IPS DF 6.9 (cell line): ENCODE measurements around the gene ERC2.

ENCODE experiments used
- DNase-seq: peaks from one replicate; pipeline ENCODE4 v3.0.0-alpha.2; 2013; ENCODE audit warnings: low read depth, low spot score
- H3K27ac ChIP-seq: one replicate; pipeline ENCODE4 v1.5.1; 2013; ENCODE audit warnings: low read length, control low read depth
- H3K27me3 ChIP-seq: 2 replicates; pipeline ENCODE4 v1.6.1; 2013; ENCODE audit warnings: mild to moderate bottlenecking, low read length; ENCODE audit not compliant: control insufficient read depth, insufficient read depth
- H3K36me3 ChIP-seq: 2 replicates; pipeline ENCODE4 v1.6.1; 2013; ENCODE audit warnings: low read length; ENCODE audit not compliant: control insufficient read depth, insufficient read depth
- H3K4me1 ChIP-seq: 2 replicates; pipeline ENCODE4 v1.6.1; 2013; ENCODE audit warnings: low read length; ENCODE audit not compliant: control insufficient read depth, insufficient read depth
- H3K4me3 ChIP-seq: 2 replicates; pipeline ENCODE4 v1.5.1; 2013; ENCODE audit warnings: mild to moderate bottlenecking, low read length
- H3K9me3 ChIP-seq: 2 replicates; pipeline ENCODE4 v1.6.1; 2013; ENCODE audit warnings: low read length, inconsistent platforms; ENCODE audit not compliant: control insufficient read depth, insufficient read depth
- WGBS: extraction: QIAGEN DNeasy Blood & Tissue Kit; methylation state at CpG from one replicate; pipeline ENCODE4 v1.1.7; 2013; ENCODE audit warnings: mixed read lengths, missing lambda C conversion rate; ENCODE audit not compliant: insufficient read length, insufficient coverage; 5-methylcytosine and 5-hydroxymethylcytosine counted together

Gene ERC2

GRCh38 chr3:55873523-55874254 lies 594.6 kb downstream of the ERC2 start:
- Histone ChIP-seq H3K36me3 (no peaks in the 10 kb centered on the region), H3K27me3 (no peaks in the 10 kb centered on the region), H3K4me1 (no peaks in the 10 kb centered on the region), H3K27ac (no peak overlapping the region), H3K9me3 (no peaks in the 10 kb centered on the region), H3K4me3 (no peak overlapping the region)
- WGBS = no CpG with 5 or more reads among the region's 1 CpG
- no peak for DNase-seq

GRCh38 chr3:55870594-55870993 lies 597.7 kb downstream of the ERC2 start:
- no CpG with 5 or more reads among the region's 5 CpGs for WGBS

GRCh38 chr3:55868347-55868746 lies 599.9 kb downstream of the ERC2 start:
- Histone ChIP-seq H3K36me3 (no peaks in the 10 kb centered on the region), H3K9me3 (no peaks in the 10 kb centered on the region), H3K4me3 (no peak overlapping the region), H3K27me3 (no peaks in the 10 kb centered on the region), H3K27ac (no peak overlapping the region), H3K4me1 (no peaks in the 10 kb centered on the region)
- no peak for DNase-seq
- WGBS = no CpG with 5 or more reads among the region's 4 CpGs

More at GRCh38 chr3:55870594-55870993, 597.7 kb downstream of the ERC2 start:
- Histone ChIP-seq H3K27me3 (no peaks in the 10 kb centered on the region), H3K36me3 (no peaks in the 10 kb centered on the region), H3K27ac (no peak overlapping the region), H3K4me1 (no peaks in the 10 kb centered on the region), H3K9me3 (no peaks in the 10 kb centered on the region), H3K4me3 (no peak overlapping the region)
- DNase-seq = no peak

GRCh38 chr3:55863028-55863427 lies 605.2 kb downstream of the ERC2 start:
- DNase-seq = no peak
- H3K27me3 ChIP-seq = no peaks in the 10 kb centered on the region
- WGBS = no CpG with 5 or more reads among the region's 4 CpGs
- H3K36me3 ChIP-seq = no peaks in the 10 kb centered on the region
- H3K4me3 ChIP-seq = no peak overlapping the region
- H3K27ac ChIP-seq = no peak overlapping the region
- 0 out of 2 replicates have a peak, but pooled peaks cover 1% of the 10 kb centered on the region for H3K4me1 ChIP-seq
- H3K9me3 ChIP-seq = no peaks in the 10 kb centered on the region

GRCh38 chr3:55860049-55860721 lies 608.1 kb downstream of the ERC2 start:
- Histone ChIP-seq H3K4me1 (0 out of 2 replicates have a peak, but pooled peaks cover 1% of the 10 kb centered on the region), H3K27me3 (no peaks in the 10 kb centered on the region), H3K9me3 (no peaks in the 10 kb centered on the region), H3K36me3 (no peaks in the 10 kb centered on the region), H3K4me3 (no peak overlapping the region), H3K27ac (no peak overlapping the region)
- no CpG with 5 or more reads among the region's 11 CpGs for WGBS
- no peak for DNase-seq

DNA sequence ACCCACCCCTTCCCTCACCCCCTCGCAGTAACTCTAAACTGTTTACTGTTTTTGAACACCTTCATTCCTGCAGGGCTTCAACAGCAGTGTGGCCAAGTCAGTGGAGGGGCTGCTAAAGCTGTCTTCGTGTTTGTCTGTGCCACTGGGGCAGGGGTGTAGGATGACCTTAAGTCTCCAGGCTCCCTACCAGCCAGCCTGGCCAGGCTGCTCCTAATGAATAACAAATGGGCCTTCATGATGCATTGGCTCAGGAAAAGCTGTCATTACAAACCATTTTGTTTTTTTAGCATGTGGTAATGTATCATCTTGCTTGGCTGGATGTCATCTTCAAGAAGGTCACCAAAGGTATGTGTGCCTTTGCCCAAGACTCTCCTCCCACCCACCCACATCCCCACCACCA lies 609.0 kb downstream of the ERC2 start:
- DNase-seq = no peak
- Histone ChIP-seq H3K4me3 (no peak overlapping the region), H3K36me3 (no peaks in the 10 kb centered on the region), H3K9me3 (no peaks in the 10 kb centered on the region), H3K4me1 (peaks cover 3% of the 10 kb centered on the region; the same call in 1 of the 2 replicates), H3K27me3 (no peaks in the 10 kb centered on the region), H3K27ac (no peak overlapping the region)
- WGBS = 100% methylated on average over 1 of the region's 2 CpGs

- no peak overlapping the region for H3K4me3 ChIP-seq
- no peaks in the 10 kb centered on the region for H3K27me3 ChIP-seq
- no peak overlapping the region for H3K27ac ChIP-seq
- no peaks in the 10 kb centered on the region for H3K9me3 ChIP-seq
- H3K4me1 ChIP-seq = peaks cover 4% of the 10 kb centered on the region; the same call in 1 of the 2 replicates
- no peaks in the 10 kb centered on the region for H3K36me3 ChIP-seq
- no CpG with 5 or more reads among the region's 4 CpGs for WGBS
- DNase-seq = no peak
Observed at GRCh38 chr3:55858727-55859126, 609.5 kb downstream of the ERC2 start.

DNA sequence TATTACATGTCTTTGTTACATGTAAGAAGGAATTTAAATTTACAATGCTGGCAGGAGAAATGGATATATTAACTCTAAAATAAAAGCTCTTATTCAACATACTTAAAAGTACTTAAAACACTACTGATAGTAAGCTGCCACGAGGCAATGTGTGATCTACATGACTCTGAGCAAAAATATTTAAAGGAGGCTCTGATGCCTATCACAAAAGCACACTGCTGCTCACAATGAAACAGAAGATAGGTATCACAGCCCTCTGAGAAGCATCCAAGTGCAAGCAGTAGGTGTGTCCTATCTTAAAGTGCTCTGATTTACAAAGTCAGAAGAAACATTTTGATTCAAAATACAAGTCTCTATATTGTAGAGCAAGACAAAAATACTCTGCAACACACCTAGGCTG lies 610.0 kb downstream of the ERC2 start:
- Histone ChIP-seq H3K4me1 (peaks cover 4% of the 10 kb centered on the region; the same call in 1 of the 2 replicates), H3K36me3 (no peaks in the 10 kb centered on the region), H3K27ac (no peak overlapping the region), H3K9me3 (no peaks in the 10 kb centered on the region), H3K4me3 (no peak overlapping the region), H3K27me3 (no peaks in the 10 kb centered on the region)
- no CpG with 5 or more reads among the region's 1 CpG for WGBS
- DNase-seq = no peak

GRCh38 chr3:55857633-55858032 lies 610.6 kb downstream of the ERC2 start:
- Histone ChIP-seq H3K4me1 (peaks cover 4% of the 10 kb centered on the region; the same call in 1 of the 2 replicates), H3K9me3 (no peaks in the 10 kb centered on the region), H3K27me3 (no peaks in the 10 kb centered on the region), H3K36me3 (no peaks in the 10 kb centered on the region), H3K4me3 (no peak overlapping the region), H3K27ac (no peak overlapping the region)
- WGBS = no CpG with 5 or more reads among the region's 2 CpGs
- no peak for DNase-seq

DNA sequence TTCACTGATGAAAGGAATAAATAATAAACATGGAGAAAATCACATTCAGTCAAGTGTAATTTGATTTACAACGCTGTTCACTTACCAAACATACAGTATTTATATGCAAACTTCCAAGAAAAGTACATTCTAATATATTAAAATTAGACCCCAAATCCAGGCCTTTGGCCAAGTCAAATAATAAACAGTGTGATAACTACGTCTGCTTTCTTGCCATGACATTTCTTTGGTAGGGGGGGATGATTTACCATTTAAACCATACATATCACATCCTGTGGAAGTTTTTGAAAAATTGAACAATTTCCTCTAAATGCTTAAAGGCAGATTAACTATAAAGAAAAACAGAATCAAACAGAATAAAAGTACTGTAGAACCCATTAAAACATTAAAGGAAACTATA lies 613.0 kb downstream of the ERC2 start:
- Histone ChIP-seq H3K4me3 (no peak overlapping the region), H3K27ac (no peak overlapping the region), H3K9me3 (no peaks in the 10 kb centered on the region), H3K27me3 (no peaks in the 10 kb centered on the region), H3K36me3 (no peaks in the 10 kb centered on the region), H3K4me1 (peaks cover 3% of the 10 kb centered on the region; the same call in 1 of the 2 replicates)
- no CpG with 5 or more reads among the region's 2 CpGs for WGBS
- no peak for DNase-seq
